ENCODE measurements around the gene FOXP1. TPM values are rescaled to one million over a fixed set of nuclear protein-coding genes. Genes with fewer than 3 reads are reported as not detected.

Gene FOXP1
- total RNA-seq, 1 donor from 2014 or later, result 74.2 TPM

DNA sequence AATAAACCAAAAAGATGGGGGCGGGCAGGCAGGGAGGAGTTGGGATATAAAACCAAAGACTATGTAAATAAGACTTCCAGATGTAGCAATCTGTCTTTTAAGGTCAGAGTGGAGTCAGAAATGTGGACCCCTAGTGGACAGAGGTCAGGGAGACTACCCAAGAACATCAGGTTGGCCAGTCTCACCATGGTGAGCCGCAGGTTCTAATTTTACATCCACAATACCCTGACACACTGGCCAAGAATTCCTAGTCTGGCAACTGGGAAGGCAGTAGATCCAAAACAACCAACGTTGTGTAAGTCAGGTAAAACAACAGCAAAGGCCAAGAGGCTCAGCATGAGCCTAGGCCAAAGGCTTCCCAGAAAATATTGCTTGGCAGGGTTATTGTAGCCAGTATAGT lies 203.4 kb downstream of the FOXP1 start:
- DNase-seq (ENCODE audit: low spot score), result no peak

DNA sequence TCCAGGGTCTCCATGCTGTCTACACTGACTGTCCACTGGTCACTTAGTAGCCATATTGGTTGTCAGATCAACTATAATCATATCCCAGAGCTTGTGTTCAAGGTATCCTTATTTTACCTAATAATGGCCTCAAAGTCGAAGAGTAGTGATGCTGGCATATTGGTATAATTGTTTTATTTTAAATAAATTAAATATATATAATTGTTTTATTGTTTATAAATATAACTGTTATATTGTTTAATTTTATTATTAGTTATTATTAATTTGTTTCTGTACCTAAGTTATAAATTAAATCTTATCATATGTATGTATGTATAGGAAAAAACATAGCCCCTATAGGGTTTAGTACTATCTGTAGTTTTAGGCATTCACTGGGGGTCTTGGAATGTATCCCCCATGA lies 205.0 kb downstream of the FOXP1 start:
- no peak for DNase-seq (ENCODE audit: low spot score)

DNA sequence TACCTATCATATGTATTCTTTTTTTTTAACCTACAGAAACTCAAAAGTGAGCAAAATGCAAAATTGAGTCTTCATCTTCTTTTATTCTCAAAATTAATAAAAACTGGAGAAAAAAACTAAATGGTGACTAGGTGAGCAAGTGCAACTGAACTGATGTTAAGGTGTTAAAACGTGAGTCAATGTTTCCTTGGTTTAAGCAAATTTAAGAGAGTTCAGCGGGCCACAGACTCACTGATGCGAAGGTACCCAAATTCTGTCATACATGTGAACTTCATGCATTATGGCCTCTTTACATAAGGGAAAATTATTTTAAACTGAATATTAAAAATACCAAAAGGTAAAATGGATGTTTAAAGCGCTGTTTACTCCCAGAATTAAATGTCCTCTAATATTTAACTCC lies 206.6 kb downstream of the FOXP1 start:
- DNase-seq (ENCODE audit: low spot score), result no peak

DNA sequence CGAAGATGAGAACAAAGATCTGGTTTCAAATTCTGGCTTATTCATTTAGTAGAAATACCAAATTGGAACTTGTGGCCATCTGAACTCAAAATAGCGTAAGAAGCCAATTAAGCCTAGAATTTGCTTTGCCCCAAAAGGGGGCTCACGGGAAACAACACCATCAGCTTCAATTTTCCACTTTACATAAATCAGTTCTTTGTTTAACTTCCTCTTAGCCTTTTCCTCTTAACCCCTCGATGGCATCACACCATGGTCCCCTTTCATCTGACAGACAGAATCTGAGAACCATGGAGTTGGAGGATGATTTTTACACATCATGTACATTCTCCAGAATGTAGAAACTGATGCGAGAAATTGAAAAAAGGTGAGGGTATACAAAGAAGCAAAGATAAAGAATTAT lies 207.0 kb downstream of the FOXP1 start:
- no peak for DNase-seq (ENCODE audit: low spot score)

DNA sequence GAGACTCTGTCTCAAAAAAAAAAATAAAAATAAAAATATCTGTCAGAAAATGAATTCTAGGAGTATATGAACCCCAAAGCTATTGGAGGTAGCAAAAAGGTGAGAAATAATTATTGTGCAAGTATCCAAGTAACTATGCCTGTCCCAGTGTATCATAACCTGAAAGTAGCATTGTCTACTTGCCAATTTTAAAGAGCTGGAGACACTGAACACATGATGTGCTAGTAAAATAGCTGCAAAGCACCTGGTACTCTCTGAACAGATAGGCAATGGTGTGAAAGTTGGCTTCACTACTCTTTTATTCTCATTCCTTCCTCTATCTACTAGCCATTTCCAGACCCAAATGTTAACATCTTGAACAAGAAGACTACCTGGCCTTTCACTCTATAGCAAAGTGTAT lies 208.9 kb downstream of the FOXP1 start:
- DNase-seq (ENCODE audit: low spot score), result no peak

DNA sequence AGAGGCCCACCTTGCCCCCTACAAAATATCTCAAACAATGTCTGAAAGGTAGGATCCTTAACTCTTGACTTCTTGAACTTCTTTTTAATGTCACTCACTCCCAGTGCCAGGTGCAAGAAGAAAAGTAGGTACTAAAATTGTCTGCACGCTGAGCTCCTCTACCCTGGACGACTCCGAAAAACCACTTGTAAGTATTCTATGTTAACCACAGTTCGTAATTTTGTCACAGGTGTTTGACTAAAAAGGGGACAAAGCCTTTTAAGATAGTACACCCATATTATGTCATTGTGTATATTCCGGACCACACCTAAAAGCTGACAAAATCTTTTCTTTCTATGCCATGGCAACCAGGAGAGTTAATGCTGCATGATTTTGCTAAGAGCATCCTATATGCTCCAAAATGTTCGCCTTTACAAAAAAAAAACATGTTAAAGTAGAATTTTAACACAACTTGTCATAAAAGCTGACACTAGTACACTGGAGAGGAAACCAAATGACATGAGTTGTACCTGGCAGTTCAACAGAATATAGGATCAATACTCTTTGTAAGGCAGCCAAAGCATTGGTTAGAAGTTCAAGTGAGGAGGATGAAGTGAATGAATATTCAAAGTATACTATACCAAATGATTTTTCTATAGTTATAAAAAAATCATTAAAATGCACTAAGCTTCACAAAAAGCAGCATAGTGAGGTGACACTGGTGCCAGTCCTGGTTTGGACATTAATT lies 210.5 kb downstream of the FOXP1 start:
- DNase-seq (ENCODE audit: low spot score), result no peak

DNA sequence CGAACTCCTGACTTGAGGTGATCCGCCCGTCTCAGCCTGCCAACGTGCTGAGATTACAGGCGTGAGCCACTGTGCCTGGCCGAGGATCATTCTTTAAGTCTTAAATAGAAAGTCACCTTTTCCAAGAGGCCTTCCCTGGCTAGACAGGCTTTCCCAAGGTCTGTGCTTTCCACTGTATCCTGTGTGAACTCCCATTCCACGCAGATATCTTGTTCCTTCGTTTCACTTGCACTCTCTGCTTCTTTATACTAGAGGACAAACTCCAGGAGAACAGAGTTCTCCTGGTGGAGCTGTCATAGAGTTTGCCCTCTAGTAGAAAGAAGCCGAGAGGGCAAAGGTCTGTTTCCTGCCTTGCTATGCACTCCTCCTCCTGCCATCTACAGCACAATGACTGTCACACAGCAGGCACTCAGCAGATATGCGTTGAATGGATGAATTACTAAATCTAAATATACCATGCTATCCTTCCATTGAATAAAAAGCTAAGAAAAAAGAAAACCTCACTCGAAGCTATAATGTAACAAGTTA lies 211.2 kb downstream of the FOXP1 start:
- DNase-seq (ENCODE audit: low spot score), result no peak

DNA sequence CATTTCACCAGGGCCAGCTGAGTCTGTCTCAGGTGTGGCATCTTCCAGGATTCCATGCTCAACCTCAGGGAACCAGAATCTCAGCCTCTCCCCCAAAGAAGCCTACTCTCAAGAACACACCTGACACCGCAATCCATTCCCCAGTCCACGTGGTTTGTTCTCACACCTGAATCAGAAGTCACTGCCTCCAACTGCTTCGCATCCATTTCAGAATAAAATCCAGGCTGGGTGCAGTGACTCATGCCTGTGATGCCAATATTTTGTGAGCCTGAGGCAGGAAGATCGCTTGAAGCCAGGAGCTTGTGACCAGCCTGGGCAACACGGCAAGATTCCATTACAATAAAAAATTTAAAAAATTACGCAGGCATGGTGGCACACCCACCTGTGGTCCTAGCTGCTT lies 212.2 kb downstream of the FOXP1 start:
- no peak for DNase-seq (ENCODE audit: low spot score)

DNA sequence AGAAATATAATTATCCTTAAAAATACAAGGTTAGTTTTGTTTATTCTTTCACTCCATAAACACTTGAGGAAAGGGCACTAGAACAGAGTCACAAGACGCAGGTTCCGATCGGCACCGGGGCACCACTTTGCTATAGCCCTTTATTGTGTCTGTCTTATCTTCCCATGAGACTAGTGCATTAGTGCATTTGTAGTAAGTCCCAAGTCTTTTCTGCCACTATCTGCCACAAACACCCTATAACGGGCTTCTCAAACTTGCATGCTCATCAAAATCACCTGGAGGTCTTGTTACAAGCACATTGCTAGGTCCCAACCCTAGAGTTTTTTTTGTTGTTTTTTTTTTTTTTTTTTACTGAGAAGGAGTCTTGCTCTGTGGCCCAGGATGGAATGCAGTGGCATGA lies 213.1 kb downstream of the FOXP1 start:
- DNase-seq (ENCODE audit: low spot score), result no peak

DNA sequence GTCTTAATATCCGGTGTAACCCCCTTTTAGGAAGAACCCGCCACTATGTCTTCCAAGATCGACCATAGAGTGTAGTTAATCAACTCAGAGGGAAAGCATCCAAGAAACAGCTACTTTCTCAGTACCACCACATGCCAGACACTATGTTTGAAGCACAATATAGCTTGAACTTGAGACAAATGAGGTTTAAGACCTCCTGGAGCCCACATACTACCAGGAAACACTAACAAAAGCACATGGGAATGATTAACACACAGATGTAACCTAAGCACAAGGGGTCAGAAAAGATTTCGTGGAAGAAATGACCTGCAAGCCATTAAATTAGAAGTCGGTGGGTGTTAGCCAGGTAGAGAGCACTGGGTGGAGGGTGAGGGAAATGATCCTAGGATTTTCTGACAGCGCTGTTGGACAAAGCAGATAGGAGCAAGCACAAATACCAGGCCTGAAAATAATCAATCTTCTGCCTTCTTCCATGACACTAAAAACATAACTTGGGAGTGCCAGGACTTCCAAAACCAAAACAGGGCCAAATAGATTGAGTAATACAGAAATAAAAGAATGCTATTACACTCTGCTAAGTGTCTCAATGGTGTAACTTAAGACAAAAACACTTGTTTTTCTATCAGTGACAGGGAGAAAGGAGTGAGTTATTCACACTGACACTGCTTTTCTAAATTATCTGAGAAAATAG lies 213.7 kb downstream of the FOXP1 start:
- DNase-seq (ENCODE audit: low spot score), result no peak

DNA sequence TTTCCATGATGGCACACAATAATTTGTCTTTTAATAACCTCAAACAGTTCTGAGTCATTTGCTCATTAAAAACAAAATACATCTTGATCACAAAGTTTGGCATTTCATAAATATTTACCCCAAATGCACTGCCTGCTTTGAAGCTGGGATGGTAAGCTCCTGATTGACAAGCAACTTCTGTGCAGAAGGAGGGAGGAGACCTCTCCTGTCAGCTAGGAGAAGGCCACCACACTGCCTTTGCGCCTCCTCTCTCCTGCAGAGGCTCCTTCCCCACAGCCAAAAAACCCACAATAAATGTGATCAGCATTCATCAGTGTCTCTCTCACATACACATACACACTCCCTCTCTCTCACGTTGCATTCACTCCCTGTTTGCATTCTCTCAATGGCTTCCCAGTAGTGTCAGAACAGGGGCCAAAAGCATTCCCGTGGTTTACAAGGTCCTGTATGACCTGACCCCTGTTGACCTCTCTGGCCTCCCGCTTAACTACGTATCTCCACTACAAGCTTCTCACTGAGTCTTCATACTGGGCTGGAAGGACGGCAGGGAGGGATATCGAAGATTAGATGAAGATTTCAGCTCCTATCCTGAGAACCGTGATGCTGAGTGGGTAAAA lies 216.4 kb downstream of the FOXP1 start:
- no peak for DNase-seq (ENCODE audit: low spot score)

DNA sequence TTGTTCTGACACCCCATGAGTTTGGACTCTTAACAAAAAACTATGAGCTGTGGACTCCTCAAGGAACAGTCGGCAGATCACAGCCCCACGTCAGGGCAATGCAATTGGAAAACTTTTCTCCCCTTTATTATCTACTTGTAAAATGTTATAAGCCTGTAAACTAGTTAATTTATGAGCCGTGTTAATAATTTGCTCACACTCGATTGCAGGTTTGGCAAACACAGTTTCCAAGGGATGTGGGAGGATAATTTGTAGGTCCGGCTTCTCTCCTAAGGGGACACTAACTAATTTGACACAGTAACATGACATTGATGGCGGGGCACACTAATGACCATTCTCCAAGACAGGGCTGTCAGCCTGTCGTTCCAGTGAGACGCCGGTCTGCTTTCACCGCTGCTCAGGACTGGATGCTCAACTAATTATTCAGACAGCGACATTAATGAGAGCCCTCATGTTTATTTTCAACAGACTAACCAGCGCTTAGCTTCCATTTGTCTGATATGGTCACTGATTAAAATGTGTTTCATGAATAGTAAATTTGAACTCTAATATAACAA lies 222.1 kb downstream of the FOXP1 start:
- no peak for DNase-seq (ENCODE audit: low spot score)

DNA sequence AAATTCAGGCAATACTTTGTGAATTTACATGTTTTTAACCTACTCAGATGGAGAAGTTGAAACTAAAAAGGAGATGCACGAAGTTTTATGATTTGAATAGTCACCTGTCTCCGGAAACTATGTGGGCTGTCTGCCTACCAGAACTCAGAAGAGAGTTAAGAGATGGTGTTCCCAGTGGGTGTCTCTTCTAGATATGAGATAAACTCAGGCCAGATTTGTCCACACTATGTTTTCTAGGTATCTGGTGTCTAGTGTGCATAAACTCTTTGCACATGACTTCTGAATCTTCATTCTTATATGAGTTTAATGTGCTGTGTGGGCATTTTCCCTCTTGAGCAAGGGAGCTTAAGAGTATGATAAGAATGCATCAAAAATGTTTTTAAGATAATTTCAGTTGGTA lies 222.8 kb downstream of the FOXP1 start:
- no peak for DNase-seq (ENCODE audit: low spot score)

DNA sequence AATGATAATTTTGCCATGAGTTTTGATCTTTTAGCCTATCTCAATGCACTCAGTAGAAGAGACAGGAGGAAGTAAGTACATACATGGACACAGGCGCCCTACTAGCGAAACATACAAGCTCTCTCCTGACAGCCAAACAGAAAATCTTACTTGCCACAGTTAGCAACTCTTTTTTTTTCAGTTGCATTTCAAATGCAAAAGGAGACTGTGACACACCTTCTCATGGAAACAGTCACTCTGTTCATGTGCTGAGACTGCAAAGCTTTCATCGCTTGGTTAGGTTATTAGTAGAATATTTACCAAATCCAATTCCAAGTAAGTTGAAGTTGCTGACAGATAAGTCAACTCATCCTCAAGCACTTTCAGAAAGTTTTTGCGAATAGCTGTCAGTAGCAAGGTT lies 223.3 kb downstream of the FOXP1 start:
- no peak for DNase-seq (ENCODE audit: low spot score)

DNA sequence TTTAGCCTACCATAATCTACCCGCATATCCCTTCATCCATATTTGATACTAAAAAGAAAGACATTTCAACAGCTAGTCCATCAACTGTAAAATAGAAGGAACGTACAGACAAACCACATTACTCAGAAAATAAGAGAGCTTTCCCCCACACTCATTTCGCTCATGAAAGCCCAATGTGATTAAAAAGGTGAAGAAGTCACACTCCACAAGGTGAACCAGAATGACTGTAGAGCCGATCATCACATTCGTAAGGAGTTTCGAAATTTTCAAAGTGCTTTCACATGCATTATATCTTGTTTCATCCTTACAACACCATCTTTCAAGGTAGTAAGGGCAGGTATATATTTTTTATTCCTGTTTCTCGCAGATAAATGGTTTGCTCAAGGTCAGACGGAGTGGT lies 225.3 kb downstream of the FOXP1 start:
- no peak for DNase-seq (ENCODE audit: low spot score)

DNA sequence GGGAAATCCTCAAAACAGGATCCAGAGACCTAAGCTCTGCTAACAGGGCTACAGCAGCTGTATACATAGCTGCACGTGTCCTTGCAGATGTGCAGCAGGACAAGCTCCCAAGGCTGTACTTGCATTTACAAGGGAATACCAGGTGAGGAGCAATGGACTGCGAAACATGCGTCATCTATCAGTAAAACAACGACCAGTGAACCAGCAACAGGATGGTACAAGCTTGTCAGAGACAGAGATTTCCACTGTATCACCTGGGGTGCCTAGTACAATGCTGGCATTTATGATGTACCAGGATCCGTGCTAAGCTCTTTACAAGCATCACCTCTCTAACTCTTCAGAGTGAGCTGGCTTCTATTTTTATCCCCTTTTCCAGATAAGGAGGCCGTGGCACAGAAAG lies 227.3 kb downstream of the FOXP1 start:
- no peak for DNase-seq (ENCODE audit: low spot score)

DNA sequence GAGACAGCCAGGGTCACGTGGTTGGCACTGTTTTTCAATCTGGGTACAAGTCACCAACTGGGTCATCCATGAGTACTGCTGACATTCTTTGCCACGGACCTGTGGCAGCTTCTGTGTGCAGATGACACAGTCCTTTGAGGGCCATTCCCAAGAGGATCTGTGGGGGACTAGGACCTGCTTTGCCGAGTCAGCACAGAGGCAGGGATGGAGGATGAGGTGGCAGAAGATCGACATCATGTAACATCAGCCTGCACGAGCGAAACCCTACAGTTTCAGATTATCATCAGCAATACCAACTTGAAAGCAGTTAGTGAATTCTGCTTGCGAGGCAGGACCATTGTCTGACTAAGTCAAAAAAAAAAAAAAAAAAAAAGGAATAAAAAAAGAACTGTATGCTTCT lies 227.7 kb downstream of the FOXP1 start:
- DNase-seq (ENCODE audit: low spot score), result no peak

DNA sequence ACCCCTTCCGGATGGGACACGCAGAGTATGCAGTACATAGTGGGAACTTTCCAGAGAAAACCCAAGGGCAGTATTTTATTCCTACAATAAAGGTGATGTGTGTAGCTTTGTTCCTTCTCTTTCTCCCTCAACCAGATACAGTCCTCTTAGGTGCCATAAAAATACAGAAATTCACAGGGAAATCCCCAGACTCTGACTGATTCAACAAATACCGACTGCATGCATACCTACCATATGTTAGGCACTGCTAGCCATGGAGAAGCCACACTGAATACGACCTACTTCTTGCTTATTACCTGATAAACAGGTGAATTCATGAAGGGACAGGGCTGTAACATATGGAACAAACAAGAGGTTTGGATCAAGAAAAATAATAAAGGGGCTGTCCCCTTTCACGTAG lies 228.5 kb downstream of the FOXP1 start:
- no peak for DNase-seq (ENCODE audit: low spot score)

DNA sequence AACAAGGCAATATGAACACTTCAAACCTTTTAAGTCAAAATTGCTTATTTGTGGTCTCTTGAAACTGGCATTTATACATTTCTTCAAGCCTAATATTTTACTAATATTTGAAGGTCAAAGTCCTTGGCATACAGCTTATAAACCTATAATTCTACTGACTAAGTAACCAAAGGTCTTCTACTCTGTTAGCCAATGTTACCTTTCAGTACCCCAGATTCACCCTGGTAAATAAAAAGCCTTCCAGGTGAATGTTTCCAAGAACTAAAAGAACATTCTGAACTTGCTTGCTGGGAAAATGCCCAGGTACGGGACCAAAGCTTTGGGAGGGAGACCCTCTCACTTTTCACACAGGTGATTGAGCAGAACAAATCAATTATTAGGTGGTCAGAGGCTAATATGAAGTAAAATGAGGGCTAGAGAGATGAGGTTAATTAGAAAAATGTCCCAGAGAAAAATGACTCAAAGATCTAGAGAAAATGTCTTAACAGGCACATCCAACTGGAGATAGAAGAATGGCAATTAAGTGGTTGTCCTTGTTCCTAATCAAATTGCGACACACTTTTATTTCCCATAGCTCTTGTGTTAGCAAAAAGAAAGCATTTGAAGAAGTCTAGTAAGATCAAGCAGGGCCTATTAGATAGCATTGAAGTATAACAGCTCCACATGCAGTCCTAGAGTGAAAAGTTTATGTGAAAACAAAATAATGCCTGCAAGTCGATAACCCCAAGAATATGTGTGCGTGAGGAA lies 232.0 kb downstream of the FOXP1 start:
- no peak for DNase-seq (ENCODE audit: low spot score)

DNA sequence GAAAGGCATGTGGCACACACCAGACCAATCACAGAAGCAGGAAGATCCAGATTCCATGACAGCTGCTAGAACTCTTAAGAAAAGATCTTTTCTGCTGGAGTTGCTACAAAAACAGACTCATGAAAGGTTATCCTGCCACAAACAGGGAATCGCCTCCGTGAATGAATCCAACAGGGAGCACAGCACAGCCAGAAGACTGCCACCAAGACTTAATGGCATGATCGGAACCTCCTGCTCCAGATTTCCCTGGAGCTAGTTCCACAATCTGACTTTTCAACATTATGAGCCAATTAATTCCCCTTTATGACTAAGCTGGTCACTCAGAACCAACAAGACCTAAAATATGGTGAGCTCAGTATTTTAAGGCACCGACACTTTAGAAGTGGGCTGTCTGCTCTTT lies 232.5 kb downstream of the FOXP1 start:
- no peak for DNase-seq (ENCODE audit: low spot score)

DNA sequence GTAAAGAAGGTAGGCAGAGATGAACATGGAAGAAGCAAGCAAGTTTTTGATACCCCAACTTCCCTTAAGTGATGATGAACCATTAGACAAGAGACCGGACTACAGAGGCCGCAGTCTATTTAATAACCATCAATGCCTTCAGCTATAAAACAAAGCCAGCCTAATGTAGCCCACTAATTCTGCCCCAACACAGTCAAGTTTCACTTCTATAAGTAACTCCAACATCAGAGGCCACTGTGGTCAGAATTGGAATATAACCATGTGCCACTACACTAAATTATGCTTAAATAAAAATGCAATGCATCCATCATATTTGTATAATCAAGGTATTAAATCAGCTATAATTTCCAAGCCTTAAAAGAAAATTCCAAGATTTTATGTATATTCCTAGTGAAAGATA lies 234.7 kb downstream of the FOXP1 start:
- DNase-seq (ENCODE audit: low spot score), result no peak

Measured in mesenteric fat pad (tissue), 1 donor.